CD1c-positive myeloid dendritic cell (primary cell): Measurements from ENCODE around the gene CYSRT1.
"Not testable (repeated sequence)": the region's sequence is repeated elsewhere in the genome, so short reads cannot be mapped to it uniquely, and the experiment has no call there.

Experiments used
- DNase-seq: peaks from one replicate; pipeline ENCODE4 v3.0.0-alpha.2; 2016; ENCODE audit errors: extremely low spot score

CYSRT1 gene

GRCh38 chr9:137237759-137238726, 13.1 kb downstream of the CYSRT1 start:
- DNase-seq: no peak

GRCh38 chr9:137239541-137240200, 14.7 kb downstream of the CYSRT1 start:
- DNase-seq: not testable (repeated sequence)

- DNase-seq: peak; percentile 87
These were observed 15.4 kb downstream of the CYSRT1 start for GRCh38 chr9:137240318-137240840.

- DNase-seq: peak; percentile 99
These were observed 16.0 kb downstream of the CYSRT1 start, which contains the start of gene TUBB4B for GRCh38 chr9:137240841-137241489. Gene TUBB4B (plus strand): TSS chr9:137241287. CDS start chr9:137241361, 74 bp downstream.

GRCh38 chr9:137241490-137242268, 16.7 kb downstream of the CYSRT1 start:
- DNase-seq: no peak

GRCh38 chr9:137242269-137243203, 17.6 kb downstream of the CYSRT1 start:
- DNase-seq: no peak

- not testable (repeated sequence) for DNase-seq
These were observed 18.3 kb downstream of the CYSRT1 start for GRCh38 chr9:137243266-137243625.

GRCh38 chr9:137243626-137244485, 18.9 kb downstream of the CYSRT1 start:
- no peak for DNase-seq

GRCh38 chr9:137244486-137245449, 19.8 kb downstream of the CYSRT1 start:
- no peak for DNase-seq

- DNase-seq: no peak
These were observed 20.8 kb downstream of the CYSRT1 start for GRCh38 chr9:137245450-137246421.

- DNase-seq: no peak
These were observed 22.4 kb downstream of the CYSRT1 start for GRCh38 chr9:137247135-137247915.

- no peak for DNase-seq
These were observed 22.9 kb downstream of the CYSRT1 start for GRCh38 chr9:137247916-137248175.

- no peak for DNase-seq
These were observed 25.6 kb downstream of the CYSRT1 start for GRCh38 chr9:137250329-137251193.

- DNase-seq: no peak
These were observed 26.2 kb downstream of the CYSRT1 start, which contains the start of gene STPG3 for GRCh38 chr9:137251194-137251461. Gene STPG3 (plus strand): TSS chr9:137251286. CDS start chr9:137251287, 1 bp downstream.

GRCh38 chr9:137251490-137252268, 26.7 kb downstream of the CYSRT1 start:
- DNase-seq: no peak
